Panc1 (cell line): ENCODE data around the gene RNF224. TPM values are rescaled to one million over a fixed set of nuclear protein-coding genes. Genes with fewer than 3 reads are reported as not detected.

Experiments used
- ATAC-seq: fragments of 200-7000 bp; cut with Tn5 transposase; 2 replicates; pipeline ENCODE4 v1.9.1; 2020; ENCODE audit warnings: mild to moderate bottlenecking, moderate library complexity
- BruUV-seq: library from RNA; stranded (reverse); fragments of 400-500 nt; replicated peaks from 2 replicates; lab custom pipeline; 2021; lab: Mats Ljungman, UMichigan
- CTCF ChIA-PET: fragments of 300-600 bp; sonication (Branson Sonifier 250); formaldehyde crosslinking; loops from one replicate; lab custom pipeline; 2022; ENCODE audit warnings: antibody characterized with exemption; lab: Charles Lee
- POLR2A ChIA-PET: fragments of 300-600 bp; sonication (Branson Sonifier 250); formaldehyde crosslinking; loops from one replicate; lab custom pipeline; 2022; ENCODE audit warnings: antibody characterized with exemption; lab: Charles Lee
- DNase-seq: peaks from one replicate; pipeline ENCODE4 v3.0.0-alpha.2; 2010; ENCODE audit warnings: low read depth, low spot score
- H3K27ac ChIP-seq: 2 replicates; pipeline ENCODE4 v1.5.1; 2011; ENCODE audit warnings: mild to moderate bottlenecking, low read length, inconsistent platforms
- H3K27me3 ChIP-seq: fragments of 200-500 bp; sonication (Bioruptor generic); 2 replicates; pipeline ENCODE4 v1.6.0; 2014; ENCODE audit warnings: low read length, inconsistent platforms; ENCODE audit not compliant: control insufficient read depth, insufficient read depth
- H3K36me3 ChIP-seq: fragments of 200-500 bp; sonication (Bioruptor generic); 2 replicates; pipeline ENCODE4 v1.5.1; 2014; ENCODE audit warnings: inconsistent platforms, mild to moderate bottlenecking, low read length, moderate library complexity; ENCODE audit not compliant: control insufficient read depth, insufficient read depth
- H3K4me1 ChIP-seq: 2 replicates; pipeline ENCODE4 v1.5.1; 2011; ENCODE audit warnings: inconsistent platforms, mild to moderate bottlenecking, low read length, moderate library complexity; ENCODE audit not compliant: control insufficient read depth, insufficient read depth
- H3K4me3 ChIP-seq, 2 experiments: 2 replicates each; pipeline ENCODE4 v1.5.1; 2011 to 2012; ENCODE audit warnings: low read depth in 2 of 2, low read length in 2 of 2, mild to moderate bottlenecking in 2 of 2, inconsistent platforms in 1 of 2, moderate library complexity in 1 of 2
- H3K9me3 ChIP-seq: fragments of 200-500 bp; sonication (Bioruptor generic); 2 replicates; pipeline ENCODE4 v1.5.1; 2014; ENCODE audit warnings: low read depth, mild to moderate bottlenecking, inconsistent platforms, low read length, moderate library complexity; ENCODE audit not compliant: control insufficient read depth, insufficient read depth
- CTCF ChIP-seq: fragments of 450-650 bp; IDR thresholded peaks from 2 replicates; pipeline ENCODE4 v1.5.1; 2017; ENCODE audit warnings: mild to moderate bottlenecking
- POLR2AphosphoS5 ChIP-seq: IDR thresholded peaks from 2 replicates; pipeline ENCODE4 v1.6.1; 2012; ENCODE audit warnings: mild to moderate bottlenecking, low read depth, low read length, moderate library complexity
- REST ChIP-seq, 2 experiments: IDR thresholded peaks; 2 replicates each; pipeline ENCODE4 v1.6.1; 2011 to 2012; ENCODE audit warnings: low read depth in 2 of 2, control low read depth in 1 of 2, low read length in 1 of 2, mild to moderate bottlenecking in 1 of 2, moderate library complexity in 1 of 2; ENCODE audit not compliant: insufficient read depth in 1 of 2
- SIN3A ChIP-seq: IDR thresholded peaks from 2 replicates; pipeline ENCODE4 v1.6.1; 2012; ENCODE audit warnings: low read depth, mild to moderate bottlenecking, low read length, moderate library complexity, borderline replicate concordance; ENCODE audit not compliant: insufficient read depth
- TCF7L2 ChIP-seq: IDR thresholded peaks from 2 replicates; pipeline ENCODE4 v1.6.1; 2011; ENCODE audit warnings: mild to moderate bottlenecking, low read depth, low read length, inconsistent platforms
- in situ Hi-C: cut with HindIII; loops from 2 replicates; pipeline ENCODE4 v1.10.0; 2016; ENCODE audit warnings: low sequenced_read_pairs, low pct_unique_long_range_greater_than_20kb
- intact Hi-C: fragments of 100-400 bp; cut with micrococcal nuclease; formaldehyde crosslinking; loops from one replicate; pipeline ENCODE4 v1.10.0; 2022; ENCODE audit not compliant: unreplicated experiment
- total RNA-seq: library from RNA; stranded (reverse); gene quantifications from one replicate; pipeline ENCODE4 v1.2.1, GENCODE V29; 2021; ENCODE audit not compliant: unreplicated experiment

The RNF224 gene
- total RNA-seq, 1 experiment from 2014 or later = 0.15 TPM

- Histone ChIP-seq H3K9me3 (no peaks in the 10 kb centered on the region), H3K27ac (no peak overlapping the region), H3K27me3 (no peaks in the 10 kb centered on the region), H3K36me3 (no peaks in the 10 kb centered on the region; the same call in 1 of the 2 replicates), H3K4me3 (no peak overlapping the region), H3K4me1 (peaks cover 9% of the 10 kb centered on the region)
- DNase-seq = no peak
- in situ Hi-C loops = no loop called here
- ATAC-seq = no peak
- no peak for TF ChIP-seq POLR2AphosphoS5
- TF ChIP-seq REST (IDR thresholded peaks at IDR 0.05; ENCODE audit: insufficient read depth in 1 of 2, low read depth in 2 of 2, low read length in 1 of 2) = no peak
- no peak for TF ChIP-seq TCF7L2
- TF ChIP-seq SIN3A = no peak
- no peak for TF ChIP-seq CTCF
- ChIA-PET CTCF (no interaction called here), POLR2A (no interaction called here)
- BruUV-seq = no TSS peak
- intact Hi-C loops = no loop called here
Observed at GRCh38 chr9:137271696-137272076, 44.4 kb downstream of the RNF224 start.

GRCh38 chr9:137272241-137273094, 45.2 kb downstream of the RNF224 start:
- H3K36me3 ChIP-seq = no peaks in the 10 kb centered on the region; the same call in 1 of the 2 replicates
- H3K27me3 ChIP-seq = no peaks in the 10 kb centered on the region
- TF ChIP-seq TCF7L2 (no peak), REST (IDR thresholded peaks at IDR 0.05; ENCODE audit: insufficient read depth in 1 of 2, low read depth in 2 of 2, low read length in 1 of 2) (no peak), SIN3A (no peak), POLR2AphosphoS5 (no peak), CTCF (no peak)
- BruUV-seq = no TSS peak
- no peak overlapping the region for H3K27ac ChIP-seq
- POLR2A ChIA-PET = no interaction called here
- no peak for ATAC-seq
- H3K4me1 ChIP-seq = peaks cover 13% of the 10 kb centered on the region
- CTCF ChIA-PET = no interaction called here
- intact Hi-C loops = no loop called here
- H3K9me3 ChIP-seq = no peaks in the 10 kb centered on the region
- DNase-seq = no peak
- in situ Hi-C loops = no loop called here
- no peak overlapping the region for H3K4me3 ChIP-seq
